Jurkat, Clone E6-1 (cell line): ENCODE results near the gene CLN6.

Source experiments
- DNase-seq: peaks from one replicate; pipeline ENCODE4 v3.0.0-alpha.2; 2011; ENCODE audit warnings: low read depth, low spot score
- H3K4me3 ChIP-seq: 2 replicates; pipeline ENCODE4 v1.5.1; 2011; ENCODE audit warnings: mild to moderate bottlenecking, low read length, control low read depth, moderate library complexity

CLN6 gene

DNA sequence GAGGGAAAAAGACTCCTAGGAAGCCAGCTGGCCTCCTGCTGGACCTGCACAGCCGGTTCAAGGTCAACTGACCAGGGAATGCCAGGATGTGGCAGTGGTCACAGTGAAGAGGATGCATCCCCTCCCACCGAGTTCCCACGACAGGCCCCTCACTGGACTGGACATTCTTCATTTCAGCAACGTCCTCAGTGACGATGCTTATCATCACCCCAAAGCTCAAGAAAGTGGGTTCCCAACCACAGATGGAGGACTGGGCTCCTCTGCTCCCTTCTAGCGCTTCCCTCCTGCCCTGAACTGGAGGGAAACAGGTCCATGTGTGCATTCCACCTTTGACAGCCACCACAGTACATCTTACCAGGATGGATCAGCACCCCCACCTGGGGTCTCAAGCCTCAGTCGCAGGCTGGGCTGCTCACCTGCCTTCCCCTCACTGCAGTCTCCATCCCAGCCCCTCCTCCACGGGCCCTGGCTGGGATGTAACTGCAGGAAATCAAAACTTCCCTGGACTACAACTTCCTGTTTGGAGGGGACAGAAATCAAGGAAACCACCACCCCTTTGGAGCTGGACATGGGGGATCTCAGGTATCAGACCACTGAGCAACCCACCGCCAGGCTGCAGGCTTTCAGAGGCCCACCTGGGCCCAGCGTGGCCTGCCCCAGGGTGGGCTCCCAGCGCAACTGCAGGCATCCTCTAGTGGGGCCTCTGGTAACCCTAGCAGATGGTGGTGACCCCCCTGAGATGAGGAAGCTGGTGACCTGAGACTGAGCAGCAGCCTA lies 31.7 kb downstream of the CLN6 start:
- H3K4me3 ChIP-seq = no peak overlapping the region
- DNase-seq = no peak

DNA sequence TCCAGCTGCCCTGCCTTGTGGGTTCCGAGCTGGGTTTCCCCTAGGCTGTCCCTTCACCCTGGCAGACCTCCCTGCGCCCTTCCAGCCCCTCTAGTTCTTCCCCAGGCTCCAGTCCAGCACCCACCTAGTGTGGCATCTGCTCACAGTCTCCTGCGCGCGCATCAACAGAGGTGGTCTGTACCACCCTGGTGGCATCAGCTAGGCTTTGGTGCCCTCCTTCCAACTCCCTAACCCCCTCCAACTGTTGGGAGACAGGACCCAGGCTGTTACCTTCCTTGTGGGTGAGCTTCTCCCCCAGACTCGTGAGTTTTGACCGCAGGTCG lies 32.4 kb downstream of the CLN6 start:
- no peak overlapping the region for H3K4me3 ChIP-seq
- no peak for DNase-seq

DNA sequence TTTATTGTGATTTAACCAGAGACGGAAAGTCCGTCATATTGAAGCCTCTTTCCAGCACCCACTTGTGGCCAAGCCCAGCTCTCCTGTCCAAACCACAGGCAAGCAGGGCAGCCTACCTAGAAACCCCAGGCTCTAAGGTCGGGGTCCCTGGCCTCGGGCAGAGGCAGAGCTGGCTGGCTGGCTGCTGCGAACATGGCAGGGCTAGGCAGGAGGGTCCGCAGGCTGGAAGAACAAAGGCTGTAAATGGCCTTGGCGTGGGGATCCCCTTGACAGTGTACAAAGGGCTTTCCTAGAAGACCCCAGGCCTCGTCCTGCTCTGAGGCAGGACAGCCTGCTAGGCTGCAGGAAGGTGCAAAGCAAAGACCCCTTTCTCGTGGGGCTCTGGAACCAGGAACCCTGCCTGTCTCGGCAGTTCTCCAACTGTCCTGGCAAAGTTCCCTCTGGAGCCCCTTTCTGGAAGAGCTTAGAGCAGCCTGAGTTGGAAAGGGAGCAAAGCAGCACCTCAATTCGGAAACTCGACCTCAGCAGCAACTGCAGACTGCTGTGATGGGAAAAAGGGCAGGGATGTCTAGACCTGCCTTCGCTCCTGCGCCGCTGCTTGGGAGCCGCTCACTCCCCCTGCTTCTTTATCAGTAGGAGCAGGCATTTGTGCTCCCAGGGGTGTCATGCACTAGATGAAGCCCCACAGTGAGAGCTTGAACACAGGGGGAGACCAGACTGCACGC lies 32.9 kb downstream of the CLN6 start:
- no peak overlapping the region for H3K4me3 ChIP-seq
- DNase-seq = no peak

DNA sequence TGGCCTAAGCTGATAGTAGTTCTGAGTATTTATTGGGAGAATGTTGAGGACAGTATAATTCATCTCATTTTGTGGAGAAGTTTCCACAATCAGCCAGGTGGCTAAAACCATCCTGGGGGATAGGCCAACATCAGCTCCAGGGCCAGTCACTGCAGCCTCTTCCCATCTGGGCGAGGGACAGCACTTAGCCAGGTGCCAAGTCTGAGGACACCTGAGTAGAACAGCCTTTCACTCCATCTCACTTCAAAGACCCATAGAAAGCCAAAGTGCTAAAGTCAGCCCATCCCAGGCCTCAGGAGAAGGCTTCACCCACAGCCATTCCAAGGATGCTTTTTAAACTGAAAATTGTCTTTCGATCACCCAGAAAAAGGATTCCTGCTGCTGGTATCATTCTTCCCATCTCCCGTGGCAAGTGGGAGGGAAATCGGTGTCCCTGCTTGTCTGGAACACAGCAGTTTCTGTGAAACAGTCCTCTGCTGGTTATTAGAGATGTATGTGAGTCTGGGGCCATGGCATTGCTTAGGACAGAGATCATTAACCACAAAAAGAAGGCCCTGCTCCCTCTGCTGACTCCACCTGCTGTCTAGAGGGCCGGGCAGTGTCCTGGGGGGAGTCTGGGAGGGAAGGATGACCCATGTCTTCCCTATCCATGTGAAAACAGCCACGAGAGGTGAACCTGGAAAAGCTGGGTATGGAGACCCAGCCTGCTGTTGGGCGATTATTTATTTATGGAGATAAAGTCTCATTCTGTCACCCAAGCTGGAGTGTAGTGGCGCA lies 34.0 kb downstream of the CLN6 start:
- DNase-seq = no peak
- no peak overlapping the region for H3K4me3 ChIP-seq

DNA sequence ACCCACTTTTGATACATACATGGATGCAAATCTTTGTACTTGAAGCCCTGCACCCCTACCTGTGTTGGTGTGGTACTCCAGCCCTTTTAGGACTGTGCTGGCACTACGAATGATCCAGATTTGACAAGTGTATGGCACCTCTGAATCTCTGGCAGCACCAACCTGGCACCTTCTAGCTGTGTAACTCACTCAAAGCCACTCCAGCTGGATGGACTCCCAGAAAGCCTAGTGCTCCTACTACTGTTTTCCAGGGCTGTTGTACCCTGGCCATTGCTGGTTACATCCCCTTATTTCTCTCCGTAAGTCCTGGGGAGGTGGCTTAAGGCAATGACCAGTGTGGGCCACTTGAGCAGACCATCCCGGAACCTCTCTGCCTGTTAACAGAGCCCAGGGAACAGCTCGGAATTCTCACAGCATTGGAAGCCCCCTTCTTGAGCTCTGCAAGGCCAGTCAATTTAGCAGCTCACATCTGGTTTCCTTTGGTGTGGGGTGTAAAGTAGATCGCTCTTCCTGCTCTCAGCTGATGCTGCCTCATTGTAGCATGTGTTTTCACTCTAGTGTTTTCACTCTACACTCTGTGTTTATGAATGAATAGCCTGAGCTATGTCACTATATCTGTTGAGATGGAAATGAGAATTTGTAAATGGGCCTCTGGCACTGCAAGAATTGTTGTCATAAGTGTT lies 36.6 kb downstream of the CLN6 start:
- no peak for DNase-seq

DNA sequence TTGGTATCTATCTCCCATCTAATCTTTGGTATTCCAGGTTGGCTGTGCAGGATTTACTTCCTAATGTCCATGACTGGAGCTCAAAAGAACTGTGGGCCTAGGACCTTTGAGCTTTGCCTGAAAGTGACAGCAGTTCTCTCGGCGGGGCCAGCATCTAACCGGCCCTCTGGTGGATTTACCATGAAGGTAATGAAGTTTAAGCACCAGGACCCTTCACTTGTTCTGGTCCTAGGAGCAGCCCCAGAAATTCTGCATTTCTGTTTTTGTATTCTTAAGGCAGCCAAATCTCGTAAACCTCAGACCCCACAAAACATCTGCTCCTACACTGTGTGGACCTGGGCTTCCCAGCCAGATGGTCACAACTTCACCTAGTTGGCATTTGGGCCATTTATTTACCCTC lies 37.4 kb downstream of the CLN6 start:
- no peak for DNase-seq

More for the DNA sequence above, 36.6 kb downstream of the CLN6 start:
- no peak overlapping the region for H3K4me3 ChIP-seq

DNA sequence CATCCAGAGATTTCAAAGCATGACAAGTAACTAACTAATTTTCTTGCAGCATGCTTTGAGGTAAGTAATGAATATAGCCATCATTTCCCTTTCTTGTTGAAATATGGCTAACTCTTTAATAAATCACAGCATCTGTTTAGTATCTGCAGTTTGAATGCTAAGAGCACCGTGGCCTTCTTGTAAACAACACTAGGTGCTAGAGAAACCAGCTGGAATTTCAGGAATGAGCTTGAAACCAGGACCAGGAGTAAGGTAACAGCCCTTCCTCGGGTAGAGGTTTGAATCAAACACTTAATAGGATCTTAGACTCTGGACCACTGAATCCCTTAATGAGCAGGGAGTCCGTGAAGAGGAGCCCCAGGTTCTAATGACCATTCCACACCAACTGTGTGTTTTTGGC lies 38.0 kb downstream of the CLN6 start:
- no peak for DNase-seq
- H3K4me3 ChIP-seq = no peak overlapping the region

More for the DNA sequence above, 37.4 kb downstream of the CLN6 start:
- H3K4me3 ChIP-seq = no peak overlapping the region

DNA sequence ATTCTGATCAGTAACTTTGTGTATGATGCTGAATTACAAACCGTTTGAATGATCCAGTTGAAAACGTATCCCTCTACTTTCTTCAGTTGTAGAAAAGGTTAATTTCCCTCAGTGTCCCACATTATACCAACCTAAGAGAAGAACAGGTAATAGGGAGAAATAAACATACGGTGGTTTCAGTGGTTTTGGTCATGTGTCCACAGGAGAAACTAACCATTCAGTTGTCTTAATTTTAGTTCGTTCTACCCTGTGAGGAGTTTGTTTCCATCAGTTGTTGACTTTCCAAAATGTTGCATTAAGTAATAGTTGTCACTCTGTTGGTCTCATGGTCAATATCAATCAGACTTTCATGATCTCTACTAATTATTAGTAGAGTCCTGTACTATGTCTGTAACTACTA lies 39.5 kb downstream of the CLN6 start:
- H3K4me3 ChIP-seq = no peak overlapping the region
- no peak for DNase-seq

DNA sequence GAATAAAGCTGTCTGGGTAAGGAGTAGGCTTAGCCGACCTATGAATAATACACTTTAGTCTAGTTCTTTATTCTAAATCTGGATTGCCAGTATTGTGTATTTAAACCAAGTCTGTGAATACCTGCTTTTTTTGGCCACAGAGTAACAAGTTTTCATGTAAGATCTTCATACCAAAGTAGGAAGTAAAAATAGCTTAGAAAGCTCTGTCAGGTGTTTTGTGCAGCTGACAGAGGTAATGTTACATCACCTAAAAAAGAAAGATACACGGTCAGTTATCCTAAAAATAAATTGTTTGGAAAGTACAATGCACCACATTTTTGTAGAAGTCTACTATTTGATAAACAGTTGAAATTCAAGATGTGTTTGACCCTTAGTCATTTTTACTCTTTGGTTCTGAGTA lies 40.9 kb downstream of the CLN6 start:
- no peak for DNase-seq
- H3K4me3 ChIP-seq = no peak overlapping the region

DNA sequence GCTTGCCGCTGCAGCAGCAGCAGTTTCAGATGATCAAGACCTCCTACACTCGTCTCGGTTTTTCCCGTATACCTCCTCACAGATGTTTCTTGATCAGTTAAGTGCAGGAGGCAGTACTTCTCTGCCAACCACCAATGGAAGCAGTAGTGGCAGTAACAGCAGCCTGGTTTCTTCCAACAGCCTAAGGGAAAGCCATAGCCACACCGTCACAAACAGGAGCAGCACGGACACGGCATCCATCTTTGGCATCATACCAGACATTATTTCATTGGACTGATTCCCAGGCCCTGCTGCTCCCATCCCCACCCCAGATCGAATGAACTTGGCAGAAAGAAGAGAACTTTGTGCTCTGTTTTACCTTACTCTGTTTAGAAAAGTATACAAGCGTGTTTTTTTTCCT lies 42.0 kb downstream of the CLN6 start:
- H3K4me3 ChIP-seq = no peak overlapping the region

DNA sequence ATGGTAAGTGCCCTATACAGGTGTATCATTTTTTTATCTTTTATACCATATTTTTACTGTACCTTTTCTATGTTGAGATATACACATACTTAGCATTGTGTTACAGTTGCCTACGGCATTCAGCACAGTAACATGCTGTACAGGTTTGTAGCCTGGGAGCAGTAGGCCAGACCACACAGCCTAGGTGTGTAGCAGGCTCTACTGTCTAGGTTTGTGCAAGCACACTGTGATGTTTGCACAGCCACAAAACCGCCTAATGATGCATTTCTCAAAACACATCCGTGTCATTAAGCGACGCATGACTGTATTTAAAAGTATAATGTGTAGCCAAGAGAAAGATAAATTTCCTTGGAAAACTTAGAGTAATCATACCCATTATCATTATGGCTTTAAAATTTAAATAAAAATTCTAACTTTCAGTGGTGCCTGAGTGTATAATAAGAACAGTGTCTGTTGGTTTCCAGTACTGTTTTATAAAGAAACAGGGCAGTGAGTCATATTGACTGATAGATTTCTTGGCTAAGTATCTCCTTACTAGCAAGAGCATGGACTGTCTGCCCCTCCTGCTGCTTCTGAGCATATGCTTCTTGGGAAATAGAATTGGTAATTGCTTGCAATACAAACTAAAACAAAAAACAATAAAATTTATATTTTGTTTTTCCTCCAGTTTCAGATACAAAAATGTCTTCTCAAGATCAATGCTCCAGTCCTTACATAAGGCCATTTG lies 42.7 kb downstream of the CLN6 start:
- H3K4me3 ChIP-seq = no peak overlapping the region
- no peak for DNase-seq

More for the DNA sequence above, 42.0 kb downstream of the CLN6 start:
- DNase-seq = no peak

DNA sequence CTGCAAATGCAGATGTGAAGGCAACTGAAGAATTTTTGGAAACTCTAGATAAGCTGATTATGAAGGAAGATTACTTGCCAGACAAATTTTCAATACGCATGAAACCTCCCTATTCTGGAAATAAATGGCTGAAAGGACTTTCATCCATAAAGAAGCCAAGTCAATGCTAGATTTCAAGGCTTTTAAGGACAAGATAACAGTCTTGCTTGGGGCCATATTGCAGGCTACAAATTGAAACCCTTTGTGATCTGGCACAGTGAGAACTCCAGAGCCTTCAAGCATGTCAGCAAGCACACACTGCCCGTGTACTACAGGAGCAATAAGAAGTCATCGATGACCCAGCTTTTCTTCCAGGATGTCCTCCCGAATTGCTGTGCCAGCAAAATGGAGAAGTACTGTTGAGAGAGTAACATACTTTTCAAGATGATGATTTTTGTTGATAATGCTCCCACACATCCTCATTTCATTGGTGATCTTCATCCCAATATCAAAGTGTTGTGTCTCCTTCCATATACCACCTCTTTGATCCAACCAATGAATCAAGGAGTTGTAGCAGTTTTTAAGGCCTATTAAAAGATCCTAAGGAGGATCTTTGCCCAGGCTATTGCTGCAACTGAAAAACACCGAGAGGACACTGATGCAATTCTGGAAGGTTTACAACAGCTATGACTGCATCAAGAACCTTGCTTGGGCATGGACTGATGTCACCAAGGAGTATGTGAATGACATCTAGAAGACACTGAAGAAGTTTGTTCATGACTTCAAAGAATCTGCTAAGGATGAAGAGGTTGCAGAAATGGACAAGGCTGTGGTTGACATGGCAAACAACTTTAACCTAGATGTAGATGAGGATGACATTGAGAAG lies 44.7 kb downstream of the CLN6 start:
- no peak for DNase-seq

DNA sequence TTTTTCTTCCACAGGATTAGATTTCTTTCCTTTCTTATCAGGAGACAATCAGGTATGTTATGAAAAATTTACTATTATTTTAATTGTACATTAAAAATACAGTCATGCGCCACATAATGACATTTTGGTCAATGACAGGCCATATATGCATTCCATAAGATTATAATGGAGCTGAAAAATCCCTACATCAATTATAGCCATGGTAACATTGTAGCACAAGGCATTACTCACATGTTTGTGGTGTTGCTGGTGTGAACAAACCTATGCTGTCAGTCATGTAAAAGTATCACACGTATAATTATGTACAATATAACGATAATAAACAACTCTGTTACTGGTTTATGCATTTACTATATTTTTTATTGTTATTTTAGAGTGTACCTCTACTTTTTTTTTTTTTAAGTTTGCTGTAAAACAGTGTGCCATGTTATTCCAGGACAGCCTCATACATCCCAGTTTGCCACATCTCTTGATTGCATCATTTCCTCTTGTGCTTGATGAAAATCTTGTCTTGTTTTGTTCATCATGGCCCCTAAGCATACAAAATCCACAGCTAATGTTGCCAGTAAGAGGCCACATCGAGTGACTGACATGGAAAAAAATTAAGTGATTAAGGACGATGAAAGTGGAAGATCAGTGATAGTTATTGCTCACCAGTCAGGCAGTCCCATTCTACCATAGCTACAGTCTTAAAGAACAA lies 45.8 kb downstream of the CLN6 start:
- H3K4me3 ChIP-seq = no peak overlapping the region
- DNase-seq = no peak

More for the DNA sequence above, 44.7 kb downstream of the CLN6 start:
- H3K4me3 ChIP-seq = no peak overlapping the region

DNA sequence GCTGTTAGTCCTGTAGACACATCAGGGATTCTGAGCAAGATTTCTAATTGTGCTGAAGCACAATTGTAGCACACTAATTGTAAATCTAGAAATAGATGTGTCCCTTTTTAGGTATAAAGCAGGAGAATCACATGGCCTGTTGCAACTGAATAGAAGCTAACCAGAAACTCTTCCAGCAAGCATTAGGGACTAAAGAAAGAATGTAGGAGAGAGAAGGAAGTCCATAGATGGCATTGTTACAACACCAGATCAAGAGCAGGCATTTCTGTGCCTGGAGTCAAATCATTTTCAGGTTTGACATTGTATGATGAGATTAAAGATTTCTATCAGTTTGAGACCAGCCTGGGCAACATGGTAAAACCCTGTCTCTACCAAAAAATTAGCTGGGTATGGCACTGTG lies 51.8 kb downstream of the CLN6 start:
- DNase-seq = no peak
- no peak overlapping the region for H3K4me3 ChIP-seq

DNA sequence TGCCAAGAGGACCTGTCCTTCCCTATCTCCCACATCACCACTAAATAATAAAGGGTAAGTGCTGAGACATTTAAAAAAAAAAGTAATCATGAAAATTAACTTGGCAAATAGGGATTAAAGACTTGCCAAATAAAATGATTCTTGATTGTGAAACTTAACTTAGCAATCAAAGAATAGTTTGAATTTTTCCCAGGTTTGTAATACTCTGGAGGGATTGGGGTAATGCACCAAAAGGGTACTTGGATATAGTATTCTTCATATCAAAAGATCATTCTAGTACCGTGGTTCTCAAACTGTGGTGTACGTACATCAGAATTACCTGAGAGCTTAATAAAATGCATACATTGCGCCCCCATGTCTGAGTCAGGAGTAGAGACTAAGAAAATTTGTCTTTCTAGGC lies 52.9 kb downstream of the CLN6 start:
- no peak overlapping the region for H3K4me3 ChIP-seq
- no peak for DNase-seq

DNA sequence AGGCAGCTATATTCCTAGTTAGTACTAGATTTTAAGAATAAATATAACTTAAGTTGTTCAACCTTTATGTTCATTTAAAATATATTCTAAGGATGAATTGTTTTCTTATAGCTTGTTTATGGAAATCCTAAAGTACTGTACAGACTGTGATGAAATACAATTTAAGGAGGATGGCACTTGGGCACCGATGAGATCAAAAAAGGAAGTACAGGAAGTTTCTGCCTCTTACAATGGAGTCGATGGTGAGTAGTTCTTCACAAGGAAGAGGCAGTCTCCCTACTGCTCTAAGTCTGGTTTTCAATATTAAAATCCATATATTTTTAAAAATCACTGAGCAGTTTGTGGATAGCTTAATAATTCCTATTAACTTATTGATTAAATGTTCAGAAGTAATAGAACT lies 54.0 kb downstream of the CLN6 start:
- H3K4me3 ChIP-seq = no peak overlapping the region

DNA sequence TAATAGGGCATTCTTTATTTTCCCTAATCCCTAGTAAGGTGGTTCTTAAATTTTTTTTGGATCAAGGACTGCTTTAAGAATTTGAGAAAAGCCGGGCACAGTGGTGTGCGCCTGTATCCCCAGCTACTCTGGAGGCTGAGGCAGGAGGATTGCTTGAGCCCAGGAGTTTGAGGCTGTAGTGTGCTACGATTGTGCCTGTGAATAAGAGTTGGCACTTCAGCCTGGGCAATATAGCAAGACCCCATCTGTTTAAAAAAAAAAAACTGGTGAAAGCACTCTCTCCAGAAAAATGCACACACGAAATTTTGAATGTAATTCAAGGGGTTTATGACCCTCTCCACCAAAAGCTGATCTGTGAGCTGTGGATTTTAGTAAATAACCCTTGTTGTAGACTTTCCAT lies 56.4 kb downstream of the CLN6 start:
- DNase-seq = no peak
- H3K4me3 ChIP-seq = no peak overlapping the region

More for the DNA sequence above, 54.0 kb downstream of the CLN6 start:
- no peak for DNase-seq
